Measurements from ENCODE around the gene BCAT1. TPM values are rescaled to one million over a fixed set of nuclear protein-coding genes. Genes with fewer than 3 reads are reported as not detected.

The BCAT1 gene
- total RNA-seq, 3 donors from 2014 or later (not counting 1 experiment from before 2014, with no cell fraction given) = 0.61 to 4.4 (median 1.3) TPM

GRCh38 chr12:24950231-24950834, 1.4 kb upstream of the BCAT1 start:
- H3K27me3 Mint-ChIP-seq (ENCODE audit: low read depth in 2 of 2) = peaks cover 28 to 58% of the 10 kb centered on the region in 2 donors
- H3K27ac Mint-ChIP-seq = no peak overlapping the region
- H3K36me3 Mint-ChIP-seq = no peaks in the 10 kb centered on the region
- H3K36me3 ChIP-seq (ENCODE audit: control insufficient read depth, insufficient read depth, low read length) = no peaks in the 10 kb centered on the region
- H3K27me3 ChIP-seq (ENCODE audit: control insufficient read depth, insufficient read depth, low read length) = peaks cover 12% of the 10 kb centered on the region
- no peak for TF ChIP-seq CTCF (IDR thresholded peaks at IDR 0.05)
- 46% methylated on average over 3 of the region's 3 CpGs for WGBS (ENCODE audit: insufficient coverage)
- no peaks in the 10 kb centered on the region for H3K9me3 ChIP-seq (ENCODE audit: control insufficient read depth, insufficient read depth, low read length)
- intact Hi-C loops (cut with micrococcal nuclease) = no loop called here
- ATAC-seq (no peak), DNase-seq (no peak)
- H3K4me1 ChIP-seq (ENCODE audit: control insufficient read depth, insufficient read depth, low read length) = peaks cover 12% of the 10 kb centered on the region
- H3K4me3 ChIP-seq (ENCODE audit: low read length) = no peak overlapping the region
- H3K27ac ChIP-seq (ENCODE audit: low read length) = no peak overlapping the region
- H3K9me3 Mint-ChIP-seq = no peaks in the 10 kb centered on the region
- H3K4me1 Mint-ChIP-seq = peaks cover 26 to 29% of the 10 kb centered on the region in 2 donors
- peak overlapping the region; percentile 90 for H3K4me3 Mint-ChIP-seq

GRCh38 chr12:24948420-24948756, 513 bp downstream of the BCAT1 start:
- Histone ChIP-seq H3K36me3 (ENCODE audit: control insufficient read depth, insufficient read depth, low read length) (no peaks in the 10 kb centered on the region), H3K9me3 (ENCODE audit: control insufficient read depth, insufficient read depth, low read length) (no peaks in the 10 kb centered on the region), H3K27me3 (ENCODE audit: control insufficient read depth, insufficient read depth, low read length) (peaks cover 12% of the 10 kb centered on the region), H3K4me3 (ENCODE audit: low read length) (peak overlapping the region; percentile 58), H3K4me1 (ENCODE audit: control insufficient read depth, insufficient read depth, low read length) (peaks cover 12% of the 10 kb centered on the region), H3K27ac (ENCODE audit: low read length) (no peak overlapping the region)
- TF ChIP-seq CTCF (IDR thresholded peaks at IDR 0.05) = no peak
- WGBS (ENCODE audit: insufficient coverage) = 0% methylated on average over 14 of the region's 14 CpGs
- peaks cover 38 to 74% of the 10 kb centered on the region in 2 donors for H3K27me3 Mint-ChIP-seq (ENCODE audit: low read depth in 2 of 2)
- no peaks in the 10 kb centered on the region for H3K36me3 Mint-ChIP-seq
- intact Hi-C loops (cut with micrococcal nuclease) = no loop called here
- ATAC-seq (peak; percentile 15 to 41 (median 25)), DNase-seq (peak in 1 of 2 donors; percentile 24)
- H3K27ac Mint-ChIP-seq = peak overlapping the region in 1 of 2 donors; percentile 69
- H3K4me1 Mint-ChIP-seq = peaks cover 26 to 29% of the 10 kb centered on the region in 2 donors
- peak overlapping the region; percentile 90 for H3K4me3 Mint-ChIP-seq
- H3K9me3 Mint-ChIP-seq = no peaks in the 10 kb centered on the region

GRCh38 chr12:24947541-24948419, 1.1 kb downstream of the BCAT1 start:
- Mint-ChIP-seq H3K9me3 (no peaks in the 10 kb centered on the region), H3K36me3 (no peaks in the 10 kb centered on the region), H3K4me3 (peak overlapping the region; percentile 90), H3K4me1 (peaks cover 26 to 29% of the 10 kb centered on the region in 2 donors), H3K27ac (no peak overlapping the region), H3K27me3 (ENCODE audit: low read depth in 2 of 2) (peaks cover 38 to 70% of the 10 kb centered on the region in 2 donors)
- WGBS (ENCODE audit: insufficient coverage) = 13% methylated on average over 6 of the region's 12 CpGs
- intact Hi-C loops (cut with micrococcal nuclease) = no loop called here
- peak overlapping the region; percentile 58 for H3K4me3 ChIP-seq (ENCODE audit: low read length)
- H3K27me3 ChIP-seq (ENCODE audit: control insufficient read depth, insufficient read depth, low read length) = peaks cover 12% of the 10 kb centered on the region
- DNase-seq = no peak
- no peak for ATAC-seq
- H3K9me3 ChIP-seq (ENCODE audit: control insufficient read depth, insufficient read depth, low read length) = no peaks in the 10 kb centered on the region
- no peak for TF ChIP-seq CTCF (IDR thresholded peaks at IDR 0.05)
- no peak overlapping the region for H3K27ac ChIP-seq (ENCODE audit: low read length)
- H3K36me3 ChIP-seq (ENCODE audit: control insufficient read depth, insufficient read depth, low read length) = no peaks in the 10 kb centered on the region
- peaks cover 12% of the 10 kb centered on the region for H3K4me1 ChIP-seq (ENCODE audit: control insufficient read depth, insufficient read depth, low read length)

Data from natural killer cell (primary cell).